Mucosa of descending colon (tissue), 3 donors: ENCODE results near the gene MMEL1. TPM values are rescaled to one million over a fixed set of nuclear protein-coding genes. Genes with fewer than 3 reads are reported as not detected.

Experiments used
- ATAC-seq: fragments of 200-7000 bp; cut with Tn5 transposase; one replicate; pipeline ENCODE4 v1.9.1; 2020; ENCODE audit warnings: mild to moderate bottlenecking, moderate library complexity
- DNase-seq, 3 donors: peaks; one replicate each; pipeline ENCODE4 v3.0.0-alpha.2; 2020
- H3K36me3 ChIP-seq: fragments of 200-600 bp; one replicate; pipeline ENCODE4 v1.8.0; 2021; ENCODE audit warnings: low read depth, mild to moderate bottlenecking
- H3K4me1 ChIP-seq: fragments of 200-600 bp; one replicate; pipeline ENCODE4 v1.8.0; 2021; ENCODE audit warnings: low read depth, mild to moderate bottlenecking
- H3K4me3 ChIP-seq: fragments of 200-600 bp; one replicate; pipeline ENCODE4 v1.8.0; 2021; ENCODE audit warnings: mild to moderate bottlenecking
- H3K9me3 ChIP-seq: fragments of 200-600 bp; one replicate; pipeline ENCODE4 v1.8.0; 2021; ENCODE audit warnings: mild to moderate bottlenecking
- CTCF ChIP-seq: fragments of 200-600 bp; IDR thresholded peaks from one replicate; pipeline ENCODE4 v1.8.0; 2022; ENCODE audit warnings: antibody characterized with exemption, mild to moderate bottlenecking
- intact Hi-C, 2 donors: fragments of 100-400 bp; cut with DNase I in 1 of 2; cut with micrococcal nuclease in 1 of 2; formaldehyde crosslinking; loops; one replicate each; pipeline versions ENCODE4 v1.11.0 to v1.11.1; 2022; cut with DNase I, micrococcal nuclease
- total RNA-seq, 3 donors: library from RNA; stranded (reverse); fragmentation: NEBNext Ultra II Directional in 2 of 3; extraction: Animal tissue kit (Norgen Biotek cat#: 25700) in 2 of 3; gene quantifications; one replicate each; pipeline versions ENCODE4 v1.2.1 to v1.2.4, GENCODE V29; 2021 to 2023
- donor health status: DM: no; HTN: no; CAD: no; lungs with moderate emphysema.
- donor health status: DM: no; HTN: no; CAD: no.
- donor health status: DM: no; HTN: yes; CAD: no.

The MMEL1 gene
- total RNA-seq, 3 donors from 2014 or later = 4.2 to 10.9 (median 9.4) TPM

- intact Hi-C loops = no loop called here
- Histone ChIP-seq H3K36me3 (no peaks in the 10 kb centered on the region), H3K4me1 (peaks cover 14% of the 10 kb centered on the region), H3K9me3 (peaks cover 22% of the 10 kb centered on the region), H3K4me3 (no peak overlapping the region)
- no peak for ATAC-seq
- no peak for TF ChIP-seq CTCF
- no peak for DNase-seq
Observed at GRCh38 chr1:2644171-2644570, 11.4 kb upstream of the MMEL1 start.

GRCh38 chr1:2643414-2644077 is 10.7 kb upstream of the MMEL1 start:
- Histone ChIP-seq H3K36me3 (no peaks in the 10 kb centered on the region), H3K9me3 (peaks cover 22% of the 10 kb centered on the region), H3K4me3 (no peak overlapping the region), H3K4me1 (peaks cover 14% of the 10 kb centered on the region)
- DNase-seq (peak in 1 of 3 donors; percentile 36), ATAC-seq (no peak)
- no peak for TF ChIP-seq CTCF
- intact Hi-C loops = no loop called here

- Histone ChIP-seq H3K4me3 (peak overlapping the region; percentile 61), H3K36me3 (no peaks in the 10 kb centered on the region), H3K4me1 (peaks cover 14% of the 10 kb centered on the region), H3K9me3 (peaks cover 17% of the 10 kb centered on the region)
- no peak for TF ChIP-seq CTCF
- DNase-seq = peak; percentile 92 to 93 (median 93)
- peak; percentile 93 for ATAC-seq
- intact Hi-C loops = no loop called here
Observed at GRCh38 chr1:2642560-2643413, 10.0 kb upstream of the MMEL1 start.

- DNase-seq (no peak), ATAC-seq (no peak)
- Histone ChIP-seq H3K36me3 (no peaks in the 10 kb centered on the region), H3K4me3 (peak overlapping the region; percentile 61), H3K4me1 (peaks cover 14% of the 10 kb centered on the region), H3K9me3 (peaks cover 11% of the 10 kb centered on the region)
- no peak for TF ChIP-seq CTCF
- intact Hi-C loops = no loop called here
Observed at GRCh38 chr1:2642131-2642559, 9.3 kb upstream of the MMEL1 start.

- intact Hi-C loops = no loop called here
- ATAC-seq (no peak), DNase-seq (peak in 2 of 3 donors; percentile 31 to 53)
- TF ChIP-seq CTCF = no peak
- H3K36me3 ChIP-seq = no peaks in the 10 kb centered on the region
- H3K4me1 ChIP-seq = peaks cover 14% of the 10 kb centered on the region
- H3K4me3 ChIP-seq = no peak overlapping the region
- peaks cover 11% of the 10 kb centered on the region for H3K9me3 ChIP-seq
Observed at GRCh38 chr1:2641381-2642130, 8.7 kb upstream of the MMEL1 start.
